Endothelial cell (in vitro differentiated cells): ENCODE data around the gene TRAPPC5. TPM values are rescaled to one million over a fixed set of nuclear protein-coding genes. Genes with fewer than 3 reads are reported as not detected.

Source experiments
- DNase-seq: peaks from one replicate; pipeline ENCODE4 v3.0.0; 2021; ENCODE audit warnings: low spot score
- H3K27ac Mint-ChIP-seq: one replicate; pipeline ENCODE4 v1.8.0; 2021; ENCODE audit warnings: mixed read lengths, inconsistent platforms; ENCODE audit not compliant: unreplicated experiment
- H3K27me3 Mint-ChIP-seq: one replicate; pipeline ENCODE4 v1.8.0; 2021; ENCODE audit warnings: mild to moderate bottlenecking, moderate library complexity, mixed read lengths, inconsistent platforms; ENCODE audit not compliant: unreplicated experiment
- H3K36me3 Mint-ChIP-seq: one replicate; pipeline ENCODE4 v1.8.0; 2021; ENCODE audit warnings: mild to moderate bottlenecking, low read depth, mixed read lengths, inconsistent platforms; ENCODE audit not compliant: unreplicated experiment
- H3K4me1 Mint-ChIP-seq: one replicate; pipeline ENCODE4 v1.8.0; 2021; ENCODE audit warnings: mild to moderate bottlenecking, mixed read lengths, inconsistent platforms; ENCODE audit not compliant: unreplicated experiment
- H3K4me3 Mint-ChIP-seq: one replicate; pipeline ENCODE4 v1.8.0; 2021; ENCODE audit warnings: mild to moderate bottlenecking, mixed read lengths, inconsistent platforms; ENCODE audit not compliant: unreplicated experiment
- H3K9me3 Mint-ChIP-seq: one replicate; pipeline ENCODE4 v1.8.0; 2021; ENCODE audit warnings: mixed read lengths, inconsistent platforms; ENCODE audit not compliant: unreplicated experiment
- total RNA-seq: library from RNA; stranded (reverse); fragmentation: NEBNext Ultra II Directional; extraction: Animal tissue kit (Norgen Biotek cat#: 25700); gene quantifications from one replicate; pipeline ENCODE4 v1.2.1, GENCODE V29; 2021; ENCODE audit not compliant: unreplicated experiment
- TF ChIP-seq, protein P1 (sequence below): fragments of 200-600 bp; sonication (generic); IDR thresholded peaks from one replicate; pipeline ENCODE4 v1.5.0; 2021; ENCODE audit warnings: antibody characterized with exemption; ENCODE audit not compliant: unreplicated experiment

TRAPPC5 gene
- total RNA-seq, 1 donor from 2014 or later: 82.0 TPM

DNA sequence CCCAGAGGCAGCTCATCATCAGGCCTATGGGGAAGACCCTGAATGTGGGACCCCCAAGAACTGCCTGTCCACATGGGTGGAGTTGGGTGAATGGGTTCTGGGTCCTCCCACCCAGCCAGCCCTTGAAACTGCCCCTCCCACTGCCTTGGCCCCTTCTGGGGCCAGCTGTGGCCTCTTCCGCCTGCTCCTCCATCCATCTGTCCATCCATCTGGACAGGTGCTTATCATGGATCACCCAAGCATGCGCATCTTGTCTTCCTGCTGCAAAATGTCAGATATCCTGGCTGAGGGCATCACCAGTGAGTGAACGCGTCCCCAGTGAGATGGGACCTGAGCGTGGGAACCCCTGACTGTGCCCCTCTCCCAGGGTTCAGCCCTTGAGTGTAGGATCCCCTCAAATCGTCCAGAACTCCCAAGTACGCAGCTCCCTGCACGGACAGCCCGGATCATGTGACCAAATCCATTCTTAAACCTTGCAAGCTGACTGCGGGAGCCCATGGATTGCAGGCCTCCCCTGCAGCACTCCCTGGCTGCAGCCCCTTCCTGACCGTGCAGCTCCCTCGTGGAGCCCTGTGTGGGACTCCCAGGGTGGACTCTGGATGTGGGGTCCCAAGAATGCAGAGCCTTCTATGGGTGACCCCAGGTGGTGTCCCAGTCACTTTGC, 41.7 kb upstream of the TRAPPC5 start:
- TF ChIP-seq, protein P1, sequence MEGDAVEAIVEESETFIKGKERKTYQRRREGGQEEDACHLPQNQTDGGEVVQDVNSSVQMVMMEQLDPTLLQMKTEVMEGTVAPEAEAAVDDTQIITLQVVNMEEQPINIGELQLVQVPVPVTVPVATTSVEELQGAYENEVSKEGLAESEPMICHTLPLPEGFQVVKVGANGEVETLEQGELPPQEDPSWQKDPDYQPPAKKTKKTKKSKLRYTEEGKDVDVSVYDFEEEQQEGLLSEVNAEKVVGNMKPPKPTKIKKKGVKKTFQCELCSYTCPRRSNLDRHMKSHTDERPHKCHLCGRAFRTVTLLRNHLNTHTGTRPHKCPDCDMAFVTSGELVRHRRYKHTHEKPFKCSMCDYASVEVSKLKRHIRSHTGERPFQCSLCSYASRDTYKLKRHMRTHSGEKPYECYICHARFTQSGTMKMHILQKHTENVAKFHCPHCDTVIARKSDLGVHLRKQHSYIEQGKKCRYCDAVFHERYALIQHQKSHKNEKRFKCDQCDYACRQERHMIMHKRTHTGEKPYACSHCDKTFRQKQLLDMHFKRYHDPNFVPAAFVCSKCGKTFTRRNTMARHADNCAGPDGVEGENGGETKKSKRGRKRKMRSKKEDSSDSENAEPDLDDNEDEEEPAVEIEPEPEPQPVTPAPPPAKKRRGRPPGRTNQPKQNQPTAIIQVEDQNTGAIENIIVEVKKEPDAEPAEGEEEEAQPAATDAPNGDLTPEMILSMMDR: no peak
- Mint-ChIP-seq H3K4me3 (no peak overlapping the region), H3K27me3 (peaks cover 18% of the 10 kb centered on the region), H3K36me3 (peaks cover 10% of the 10 kb centered on the region), H3K9me3 (no peaks in the 10 kb centered on the region), H3K27ac (no peak overlapping the region), H3K4me1 (no peaks in the 10 kb centered on the region)
- DNase-seq: no peak

DNA sequence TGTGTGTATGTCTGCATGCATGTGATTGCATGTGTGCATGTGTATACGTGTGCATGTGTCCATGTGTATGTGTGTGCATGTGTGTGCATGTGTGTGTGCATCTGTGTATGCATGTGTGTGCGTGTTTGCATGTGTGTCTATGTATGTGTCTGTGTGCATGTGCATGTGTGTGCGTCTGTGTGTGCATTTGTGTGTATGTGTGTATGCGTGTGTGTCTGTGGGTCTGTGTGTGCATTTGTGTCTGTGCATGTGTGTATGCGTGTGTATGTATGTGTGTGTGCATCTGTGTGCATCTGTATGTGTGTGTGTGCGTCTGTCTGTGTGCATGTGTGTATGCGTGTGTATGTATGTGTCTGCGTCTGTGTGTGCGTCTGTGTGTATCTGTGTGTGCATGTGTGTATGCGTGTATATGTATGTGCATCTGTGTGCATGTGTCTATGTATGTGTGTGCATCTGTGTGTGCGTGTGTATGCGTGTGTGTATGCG, 40.7 kb upstream of the TRAPPC5 start:
- H3K4me3 Mint-ChIP-seq: no peak overlapping the region
- H3K27me3 Mint-ChIP-seq: peaks cover 20% of the 10 kb centered on the region
- no peak for DNase-seq
- H3K36me3 Mint-ChIP-seq: peaks cover 7% of the 10 kb centered on the region
- TF ChIP-seq, protein P1: no peak
- no peaks in the 10 kb centered on the region for H3K9me3 Mint-ChIP-seq
- H3K4me1 Mint-ChIP-seq: no peaks in the 10 kb centered on the region
- peak overlapping the region; percentile 52 for H3K27ac Mint-ChIP-seq

DNA sequence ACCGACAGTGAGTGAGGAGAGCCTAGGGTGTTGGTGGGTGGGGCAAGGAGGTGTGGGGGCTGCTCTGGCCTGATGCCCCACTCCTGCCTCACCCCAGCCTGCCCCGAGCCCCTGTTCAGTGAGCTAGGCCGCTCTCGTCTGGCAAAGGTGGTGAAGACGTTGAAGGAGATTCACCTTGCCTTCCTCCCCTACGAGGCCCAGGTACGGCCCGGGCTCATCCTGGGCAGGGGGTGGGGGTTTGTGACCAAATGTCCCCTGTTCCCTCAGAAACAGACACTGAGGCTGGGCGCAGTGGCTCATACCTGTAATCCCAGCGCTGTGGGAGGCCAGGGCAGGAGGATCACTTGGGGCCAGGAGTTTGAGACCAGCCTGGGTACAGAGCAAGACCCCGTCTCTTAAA, 39.8 kb upstream of the TRAPPC5 start:
- H3K36me3 Mint-ChIP-seq: peaks cover 7% of the 10 kb centered on the region
- H3K27me3 Mint-ChIP-seq: peaks cover 17% of the 10 kb centered on the region
- no peak for DNase-seq
- no peak overlapping the region for H3K4me3 Mint-ChIP-seq
- H3K4me1 Mint-ChIP-seq: peaks cover 2% of the 10 kb centered on the region
- H3K9me3 Mint-ChIP-seq: no peaks in the 10 kb centered on the region
- TF ChIP-seq, protein P1: no peak
- H3K27ac Mint-ChIP-seq: no peak overlapping the region

DNA sequence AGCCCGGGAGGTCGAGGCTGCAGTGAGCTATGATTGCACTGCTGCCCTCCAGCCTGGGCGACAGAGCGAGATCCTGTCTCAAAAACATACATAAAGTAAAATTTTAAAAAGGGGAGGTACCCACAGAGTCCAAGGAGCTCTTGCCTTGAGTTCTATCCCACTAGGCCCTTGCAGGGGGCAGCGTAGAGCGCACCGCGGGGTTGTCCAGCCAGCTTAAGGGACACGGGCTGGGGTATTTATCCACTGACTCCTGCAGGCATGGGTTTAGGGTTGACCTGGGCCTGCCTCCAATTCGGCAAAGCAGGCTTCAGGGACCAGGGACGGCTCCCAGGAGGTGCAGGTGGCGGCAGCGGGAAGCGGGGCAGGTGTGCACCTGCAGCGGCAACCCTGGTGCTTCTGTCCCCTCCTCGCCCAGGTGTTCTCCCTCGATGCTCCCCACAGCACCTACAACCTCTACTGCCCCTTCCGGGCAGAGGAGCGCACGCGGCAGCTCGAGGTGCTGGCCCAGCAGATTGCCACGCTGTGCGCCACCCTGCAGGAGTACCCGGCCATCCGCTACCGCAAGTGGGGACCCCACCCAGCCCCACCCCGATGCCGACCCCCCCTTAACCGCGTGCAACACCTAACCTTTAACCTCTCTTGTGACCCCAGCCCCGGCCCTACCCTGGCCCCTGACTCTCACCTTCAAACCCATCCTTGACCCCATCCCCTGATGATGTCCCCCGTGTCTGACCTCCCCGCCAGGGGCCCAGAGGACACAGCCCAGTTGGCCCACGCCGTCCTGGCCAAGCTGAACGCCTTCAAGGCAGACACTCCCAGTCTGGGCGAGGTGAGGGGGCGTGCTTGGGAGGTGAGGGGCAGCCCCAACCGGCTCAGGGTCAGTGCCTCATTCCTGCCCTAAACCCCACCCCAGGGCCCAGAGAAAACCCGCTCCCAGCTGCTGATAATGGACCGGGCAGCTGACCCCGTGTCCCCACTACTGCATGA, 39.0 kb upstream of the TRAPPC5 start:
- Mint-ChIP-seq H3K27me3 (peaks cover 13% of the 10 kb centered on the region), H3K4me1 (peaks cover 3% of the 10 kb centered on the region)

More for the DNA sequence above, 39.0 kb upstream of the TRAPPC5 start:
- H3K9me3 Mint-ChIP-seq: no peaks in the 10 kb centered on the region
- TF ChIP-seq, protein P1: no peak
- H3K27ac Mint-ChIP-seq: no peak overlapping the region
- DNase-seq: peak; percentile 26
- peaks cover 7% of the 10 kb centered on the region for H3K36me3 Mint-ChIP-seq
- no peak overlapping the region for H3K4me3 Mint-ChIP-seq
